Psoas muscle (tissue), 8 donors: ENCODE data around the gene ID1. TPM values are rescaled to one million over a fixed set of nuclear protein-coding genes. Genes with fewer than 3 reads are reported as not detected.

Source experiments
- ATAC-seq, 4 donors: fragments of 200-7000 bp; cut with Tn5 transposase; one replicate each; pipeline ENCODE4 v1.9.1; 2020; ENCODE audit warnings: moderate library complexity in 3 of 4, mild to moderate bottlenecking in 2 of 4
- DNase-seq, 2 donors: peaks; one replicate each; pipeline ENCODE4 v3.0.0-alpha.2; 2020
- H3K27ac ChIP-seq: fragments of 200-600 bp; one replicate; pipeline ENCODE4 v1.8.0; 2022
- H3K27me3 ChIP-seq, 3 donors: fragments of 200-600 bp in 1 of 3; one replicate each; pipeline versions ENCODE4 v1.6.1 to v1.8.0; 2013 to 2022; ENCODE audit warnings: low read length in 2 of 3, mild to moderate bottlenecking in 2 of 3, moderate library complexity in 1 of 3; ENCODE audit not compliant: insufficient read depth in 3 of 3
- H3K36me3 ChIP-seq, 2 donors: fragments of 200-600 bp in 1 of 2; one replicate each; pipeline versions ENCODE4 v1.6.1 to v1.8.0; 2013 to 2022; ENCODE audit warnings: low read depth in 1 of 2, mild to moderate bottlenecking in 1 of 2, moderate library complexity in 1 of 2; ENCODE audit not compliant: insufficient read depth in 1 of 2
- H3K4me1 ChIP-seq: fragments of 200-600 bp; one replicate; pipeline ENCODE4 v1.8.0; 2022
- H3K4me3 ChIP-seq: fragments of 200-600 bp; one replicate; pipeline ENCODE4 v1.8.0; 2022; ENCODE audit warnings: mild to moderate bottlenecking
- H3K9me3 ChIP-seq: fragments of 200-600 bp; one replicate; pipeline ENCODE4 v1.8.0; 2022
- WGBS, 3 donors: extraction: QIAGEN DNeasy Blood & Tissue Kit; methylation state at CpG; one replicate each; pipeline versions ENCODE4 v1.1.6 to v1.1.7; 2013; 5-methylcytosine and 5-hydroxymethylcytosine counted together
- intact Hi-C, 2 donors: fragments of 100-400 bp; cut with DNase I; formaldehyde crosslinking; loops; one replicate each; pipeline versions ENCODE4 v1.11.0 to v1.14.2; 2022
- polyA plus RNA-seq, 3 donors: library from polyadenylated mRNA; stranded (reverse); fragments of 200-250 nt; gene quantifications; one replicate each; pipeline ENCODE4 v1.2.3, GENCODE V29; 2013
- total RNA-seq, 4 donors: library from RNA; stranded (reverse); fragmentation: NEBNext Ultra II Directional in 2 of 4; extraction: Animal tissue kit (Norgen Biotek cat#: 25700) in 2 of 4; gene quantifications; one replicate each; pipeline versions ENCODE4 v1.2.1 to v1.2.4, GENCODE V29; 2021 to 2023
- TF ChIP-seq, protein P1 (sequence below): fragments of 200-600 bp; IDR thresholded peaks from one replicate; pipeline ENCODE4 v1.8.0; 2022; ENCODE audit warnings: antibody characterized with exemption
- donor health status: healthy with polysubstance abuse.
- donor health status: DM: no; HTN: no; CAD: no; lungs with moderate emphysema.
- donor health status: Bipolar disorder and iron deficiency.
- donor health status: healthy.
- donor health status: DM: yes; HTN: yes; CAD: no.
- donor health status: DM: no; HTN: no; CAD: no.
- donor health status: DM: no; HTN: no; CAD: no.
- donor health status: DM: yes; HTN: yes; CAD: no.

Gene ID1
- total and polyA plus RNA-seq, 7 donors, result 25.1 to 574 (median 80.6) TPM

DNA sequence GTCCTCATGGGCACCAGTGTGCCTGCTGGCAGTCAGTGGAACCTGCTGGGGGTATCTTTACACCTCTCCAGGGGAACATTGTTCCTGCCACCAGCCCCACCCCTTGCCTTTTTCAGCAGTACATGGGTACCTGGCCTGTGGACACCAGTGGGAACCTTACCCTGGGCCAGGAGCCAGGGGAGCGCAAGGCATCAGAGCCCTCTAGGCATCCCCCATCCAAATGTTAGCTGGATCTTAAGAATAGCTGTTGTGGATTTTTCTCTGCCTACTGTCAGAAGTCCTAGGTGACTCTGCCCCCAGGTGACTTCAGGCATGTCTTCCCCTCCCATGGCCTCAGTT is 38.8 kb upstream of the ID1 start:
- Histone ChIP-seq H3K36me3 (peaks cover 3 to 78% of the 10 kb centered on the region in 2 donors), H3K27ac (peak overlapping the region; percentile 9), H3K9me3 (no peaks in the 10 kb centered on the region), H3K4me1 (peaks cover 27% of the 10 kb centered on the region), H3K4me3 (no peak overlapping the region), H3K27me3 (no peaks in the 10 kb centered on the region)
- ATAC-seq (no peak), DNase-seq (no peak)
- 96 to 100% (median 100%) methylated on average over 1 of the region's 1 CpG for WGBS, 3 donors
- intact Hi-C loops, result loop anchor here in 1 of 2 donors (10.0 kb wide), 1 partner anchor 159 kb away; the partner anchor contains the start of gene BCL2L1
- TF ChIP-seq, protein P1, sequence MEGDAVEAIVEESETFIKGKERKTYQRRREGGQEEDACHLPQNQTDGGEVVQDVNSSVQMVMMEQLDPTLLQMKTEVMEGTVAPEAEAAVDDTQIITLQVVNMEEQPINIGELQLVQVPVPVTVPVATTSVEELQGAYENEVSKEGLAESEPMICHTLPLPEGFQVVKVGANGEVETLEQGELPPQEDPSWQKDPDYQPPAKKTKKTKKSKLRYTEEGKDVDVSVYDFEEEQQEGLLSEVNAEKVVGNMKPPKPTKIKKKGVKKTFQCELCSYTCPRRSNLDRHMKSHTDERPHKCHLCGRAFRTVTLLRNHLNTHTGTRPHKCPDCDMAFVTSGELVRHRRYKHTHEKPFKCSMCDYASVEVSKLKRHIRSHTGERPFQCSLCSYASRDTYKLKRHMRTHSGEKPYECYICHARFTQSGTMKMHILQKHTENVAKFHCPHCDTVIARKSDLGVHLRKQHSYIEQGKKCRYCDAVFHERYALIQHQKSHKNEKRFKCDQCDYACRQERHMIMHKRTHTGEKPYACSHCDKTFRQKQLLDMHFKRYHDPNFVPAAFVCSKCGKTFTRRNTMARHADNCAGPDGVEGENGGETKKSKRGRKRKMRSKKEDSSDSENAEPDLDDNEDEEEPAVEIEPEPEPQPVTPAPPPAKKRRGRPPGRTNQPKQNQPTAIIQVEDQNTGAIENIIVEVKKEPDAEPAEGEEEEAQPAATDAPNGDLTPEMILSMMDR, result no peak

DNA sequence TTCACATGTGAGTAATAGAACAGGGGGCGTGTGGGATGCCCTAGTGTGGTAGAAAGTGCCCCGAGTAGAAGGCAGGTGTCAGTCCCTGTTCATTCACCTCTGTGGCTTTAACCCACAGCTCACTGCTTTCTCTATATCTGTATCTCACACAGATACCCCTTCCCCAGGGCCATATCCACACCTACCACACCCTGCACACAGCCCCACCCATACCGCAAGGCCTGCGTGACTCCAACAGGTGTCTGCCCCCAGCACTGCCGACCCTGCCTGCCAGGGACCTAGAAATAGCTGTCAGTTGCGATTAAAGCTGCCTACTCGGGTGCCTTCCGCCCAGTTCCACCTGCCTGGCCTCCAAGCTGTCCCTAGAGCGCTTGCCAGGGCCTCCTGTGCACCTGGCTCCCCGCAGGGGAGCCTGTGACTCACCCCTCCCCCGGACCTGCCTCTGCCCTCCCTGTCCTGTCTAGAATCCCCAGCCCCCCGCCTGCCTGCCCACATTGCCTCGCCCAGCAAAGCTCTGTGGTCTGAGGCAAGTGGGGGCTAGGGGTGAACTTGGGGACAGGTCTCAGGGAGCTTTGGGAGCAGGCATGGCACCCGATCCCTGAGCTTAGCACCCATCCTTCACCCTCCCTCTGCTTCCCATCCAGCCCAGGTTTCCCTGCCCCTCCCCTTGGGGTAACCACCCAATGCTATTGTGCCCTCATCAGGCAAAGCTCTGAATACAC is 38.3 kb upstream of the ID1 start:
- DNase-seq, result no peak
- no peak overlapping the region for H3K4me3 ChIP-seq
- H3K36me3 ChIP-seq, result peaks cover 3 to 73% of the 10 kb centered on the region in 2 donors
- peak overlapping the region; percentile 9 for H3K27ac ChIP-seq
- TF ChIP-seq, protein P1, result no peak
- WGBS, 3 donors, result 62 to 69% (median 63%) methylated on average over 14 of the region's 14 CpGs
- intact Hi-C loops, result loop anchor here in 1 of 2 donors (10.0 kb wide), 1 partner anchor 158 kb away; the partner anchor contains the start of gene BCL2L1
- no peak for ATAC-seq
- H3K4me1 ChIP-seq, result peaks cover 25% of the 10 kb centered on the region
- H3K9me3 ChIP-seq, result no peaks in the 10 kb centered on the region
- H3K27me3 ChIP-seq, result no peaks in the 10 kb centered on the region

DNA sequence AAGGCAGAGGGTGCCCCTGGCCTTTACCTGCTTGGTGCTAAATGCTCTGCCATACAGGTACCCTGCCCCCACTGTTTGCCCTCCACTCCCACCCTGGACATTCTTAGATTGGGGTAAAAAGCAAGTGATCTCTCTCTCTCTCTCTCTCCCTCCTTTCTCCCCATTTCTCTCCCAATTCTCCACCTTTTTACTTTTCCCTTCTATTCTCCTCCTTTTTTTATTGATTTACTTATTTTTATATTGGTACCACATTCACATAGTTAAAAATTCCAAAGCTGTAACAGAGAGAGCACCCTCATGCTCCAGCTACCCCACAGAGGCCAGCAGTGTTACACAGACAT is 37.7 kb upstream of the ID1 start:
- Histone ChIP-seq H3K4me1 (peaks cover 26% of the 10 kb centered on the region), H3K36me3 (peaks cover 2 to 67% of the 10 kb centered on the region in 2 donors), H3K27ac (peak overlapping the region; percentile 9), H3K27me3 (no peaks in the 10 kb centered on the region), H3K4me3 (no peak overlapping the region), H3K9me3 (no peaks in the 10 kb centered on the region)
- ATAC-seq (no peak), DNase-seq (no peak)
- TF ChIP-seq, protein P1, result no peak
- intact Hi-C loops, result loop anchor here in 1 of 2 donors (10.0 kb wide), 1 partner anchor 157 kb away; the partner anchor contains the start of gene BCL2L1

DNA sequence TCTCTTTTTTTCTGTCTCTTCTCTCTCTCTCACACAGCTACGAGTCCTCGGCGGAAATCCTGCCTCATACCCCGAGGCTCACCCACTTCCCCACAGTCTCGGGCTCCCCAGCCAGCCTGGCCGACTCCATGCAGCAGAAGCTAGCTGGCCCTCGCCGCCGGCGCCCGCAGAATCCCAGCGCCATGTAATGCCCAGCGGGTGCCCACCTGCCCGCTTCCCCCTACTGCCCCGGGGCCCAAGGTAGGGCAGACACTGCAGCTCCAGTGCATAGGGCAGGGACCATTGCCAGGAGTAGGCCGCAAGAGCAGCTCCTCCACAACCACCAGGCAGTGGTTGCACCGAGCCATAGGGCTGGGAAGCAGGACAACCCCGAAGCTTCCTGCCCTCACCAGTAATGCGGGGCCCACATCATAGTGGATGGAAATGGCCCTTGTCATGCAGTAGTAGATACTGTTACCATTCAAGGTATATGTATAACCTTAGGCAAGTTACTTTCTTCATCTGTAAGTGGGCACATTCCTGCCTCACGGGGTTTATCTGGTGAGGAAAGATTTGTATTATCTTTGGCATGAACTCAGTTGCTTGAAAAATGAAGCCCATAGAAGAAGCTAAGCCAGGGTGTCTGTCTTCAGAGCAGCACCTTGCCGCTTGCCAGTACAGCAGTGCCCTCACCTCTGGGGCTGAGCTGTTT is 36.9 kb upstream of the ID1 start:
- TF ChIP-seq, protein P1, result no peak
- WGBS, 3 donors, result 75 to 83% (median 82%) methylated on average over 21 of the region's 21 CpGs
- Histone ChIP-seq H3K4me1 (peaks cover 27% of the 10 kb centered on the region), H3K9me3 (no peaks in the 10 kb centered on the region), H3K27me3 (no peaks in the 10 kb centered on the region), H3K27ac (peak overlapping the region; percentile 91), H3K36me3 (peaks cover 0 to 62% of the 10 kb centered on the region in 2 donors), H3K4me3 (no peak overlapping the region)
- ATAC-seq, result no peak
- DNase-seq, result no peak
- intact Hi-C loops, result loop anchor here in 1 of 2 donors (10.0 kb wide), 1 partner anchor 157 kb away; the partner anchor contains the start of gene BCL2L1
